GM21515 (cell line): ENCODE data around the gene GAS2L2.
"Not testable (repeated sequence)": the region's sequence is repeated elsewhere in the genome, so short reads cannot be mapped to it uniquely, and the experiment has no call there.

Experiments
- ATAC-seq: cut with Tn5 transposase; IDR thresholded peaks from one replicate; pipeline ENCODE4 v1.9.1; 2021; ENCODE audit not compliant: unreplicated experiment

GAS2L2 gene

DNA sequence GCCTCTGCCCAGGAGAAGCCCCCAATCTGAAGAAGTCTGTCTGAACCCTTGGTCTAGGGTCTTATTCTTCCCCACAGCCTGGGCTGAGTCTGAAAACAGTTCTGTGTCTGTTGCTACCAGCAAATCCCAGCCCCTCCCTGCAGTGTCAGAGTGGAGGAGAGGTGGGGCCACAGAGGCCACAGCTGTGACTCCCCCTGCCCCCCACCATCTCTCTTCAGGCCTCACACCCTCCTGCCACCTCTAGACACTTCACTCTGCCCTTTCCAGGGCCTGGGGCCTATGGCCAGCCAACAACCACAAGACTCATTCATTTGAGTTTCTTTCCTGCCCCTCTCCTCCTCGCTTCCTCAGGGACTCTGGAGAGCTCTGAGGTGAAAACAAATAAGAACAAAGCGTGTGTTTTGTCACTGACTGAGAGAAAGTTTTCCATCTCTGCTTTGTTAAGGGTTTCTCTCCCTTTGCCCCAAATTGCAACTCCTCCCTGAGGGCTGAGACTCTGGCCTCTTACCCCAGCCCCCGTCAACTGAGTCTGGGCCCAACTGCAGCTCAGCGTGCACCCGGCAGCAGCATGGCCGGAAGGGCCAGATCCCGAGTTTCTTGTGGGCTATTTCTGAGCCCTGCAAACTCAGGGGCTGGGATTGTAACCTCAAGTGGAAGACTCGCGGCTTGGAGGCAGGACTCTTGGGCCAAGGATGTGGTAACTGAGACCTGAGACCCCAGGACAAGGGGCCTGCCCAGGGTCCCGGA is 20.8 kb upstream of the GAS2L2 start:
- no peak for ATAC-seq

DNA sequence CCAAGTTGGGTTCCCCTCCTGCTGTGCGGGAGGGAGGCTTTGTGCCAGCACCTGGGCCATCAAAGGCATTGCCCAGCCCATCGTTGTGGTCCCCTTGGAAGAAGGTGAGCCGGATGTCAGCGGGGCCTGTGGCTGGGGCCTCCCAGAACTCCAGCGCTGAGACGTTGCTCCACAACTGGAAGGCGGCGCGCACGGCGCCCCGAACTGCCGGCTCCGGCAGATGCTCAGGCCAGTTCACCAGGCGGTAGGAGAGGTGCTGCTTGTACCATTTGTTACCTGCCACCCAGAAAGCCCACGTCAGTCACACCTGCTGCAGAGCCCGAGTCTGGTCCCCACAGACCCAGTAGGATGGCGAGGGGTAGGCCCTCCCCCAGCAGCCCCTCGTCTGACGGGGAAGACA is 20.1 kb upstream of the GAS2L2 start:
- no peak for ATAC-seq

DNA sequence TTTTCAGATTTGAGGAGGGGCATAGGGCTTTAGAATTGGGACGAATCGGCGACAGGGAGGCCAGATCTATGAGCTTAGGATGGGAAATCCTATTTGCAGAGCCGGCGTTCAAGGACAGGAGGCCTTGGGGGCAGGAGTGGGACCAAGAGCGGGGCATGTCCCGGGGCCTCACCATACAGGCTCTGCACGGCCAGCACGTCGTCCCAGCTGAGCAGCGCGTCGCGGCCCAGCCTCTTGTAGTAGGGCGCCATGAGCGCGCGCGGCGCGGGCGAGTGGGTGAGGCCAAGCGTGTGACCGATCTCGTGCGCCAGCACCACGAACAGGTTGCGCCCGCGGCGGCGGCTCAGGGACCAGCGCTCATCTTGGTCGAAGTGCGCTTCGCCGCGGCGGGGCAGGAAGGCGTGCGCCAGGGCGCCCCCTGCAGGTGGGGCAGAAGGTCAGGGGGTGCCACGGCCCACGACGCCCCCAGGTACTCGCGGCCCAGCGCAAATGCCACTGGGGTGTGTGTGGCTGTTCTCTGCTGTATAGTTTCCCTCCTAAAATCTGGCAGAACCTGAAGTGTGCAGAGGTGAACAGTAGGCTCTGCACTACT is 17.0 kb upstream of the GAS2L2 start:
- no peak for ATAC-seq

GRCh38 chr17:35768797-35769196 is 15.8 kb upstream of the GAS2L2 start:
- ATAC-seq = no peak

DNA sequence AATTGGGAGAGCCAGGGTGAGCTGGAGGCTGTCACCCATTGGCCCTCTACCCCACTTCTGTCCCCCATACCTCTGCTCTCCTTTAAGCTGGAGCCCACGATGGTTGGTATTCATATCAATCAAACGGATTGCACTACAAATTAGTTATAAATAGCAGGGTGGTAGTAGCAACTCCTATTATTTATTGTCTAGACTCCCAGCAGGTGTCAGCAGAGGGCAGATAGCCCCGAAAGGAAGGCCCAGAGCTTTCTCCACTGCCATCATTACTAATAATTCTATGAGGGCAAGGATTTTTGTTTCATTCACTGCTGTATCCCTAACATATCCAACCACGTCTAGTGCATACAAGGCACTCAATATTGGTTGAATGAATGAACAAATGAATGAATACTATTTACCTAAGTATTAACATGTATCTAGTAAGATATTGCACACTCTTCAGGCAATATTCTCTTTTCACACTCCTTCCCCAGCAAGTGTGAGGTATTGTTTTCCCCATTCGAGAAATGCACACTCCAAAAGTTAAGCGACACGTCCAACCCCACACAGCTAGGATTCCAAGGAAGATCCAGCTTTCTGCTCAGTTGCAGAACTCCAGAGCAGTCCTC is 14.0 kb upstream of the GAS2L2 start:
- ATAC-seq = no peak

GRCh38 chr17:35766489-35766877 is 13.4 kb upstream of the GAS2L2 start:
- no peak for ATAC-seq

DNA sequence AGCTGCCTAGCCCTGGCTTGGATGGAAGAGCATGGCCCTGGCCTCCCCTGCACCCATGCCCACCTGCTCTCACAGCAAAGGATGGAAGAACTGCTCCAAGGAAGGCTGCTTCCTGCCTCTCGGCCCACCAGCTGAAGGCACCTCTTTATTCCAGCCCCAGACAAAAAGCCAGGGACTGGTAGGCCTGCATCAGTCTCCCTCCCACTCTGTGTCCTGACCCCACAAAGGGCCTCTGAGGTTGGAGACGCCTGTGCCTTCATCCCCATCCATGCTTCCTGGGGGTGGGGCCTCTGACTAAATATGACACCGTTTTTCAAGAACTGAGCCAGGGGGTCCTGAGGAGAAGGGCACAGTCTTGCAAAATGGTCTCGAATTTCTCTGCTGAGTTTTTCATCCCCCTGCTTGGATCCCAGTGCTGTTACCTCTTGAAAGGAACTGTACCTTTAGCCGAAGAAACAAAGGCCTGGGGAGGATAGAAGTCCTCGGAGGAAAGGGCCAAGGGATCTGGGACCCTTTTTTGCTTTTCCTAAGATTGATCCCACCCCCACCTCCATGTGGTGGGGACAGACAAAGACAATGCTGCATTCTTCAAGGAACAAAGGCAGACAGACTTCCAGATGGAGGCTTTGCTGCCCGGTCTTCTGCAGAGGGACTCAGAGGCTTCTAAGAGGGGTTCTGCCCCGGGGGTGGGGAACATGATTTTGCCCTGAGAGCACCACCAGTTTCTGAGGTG is 12.9 kb upstream of the GAS2L2 start:
- no peak for ATAC-seq

DNA sequence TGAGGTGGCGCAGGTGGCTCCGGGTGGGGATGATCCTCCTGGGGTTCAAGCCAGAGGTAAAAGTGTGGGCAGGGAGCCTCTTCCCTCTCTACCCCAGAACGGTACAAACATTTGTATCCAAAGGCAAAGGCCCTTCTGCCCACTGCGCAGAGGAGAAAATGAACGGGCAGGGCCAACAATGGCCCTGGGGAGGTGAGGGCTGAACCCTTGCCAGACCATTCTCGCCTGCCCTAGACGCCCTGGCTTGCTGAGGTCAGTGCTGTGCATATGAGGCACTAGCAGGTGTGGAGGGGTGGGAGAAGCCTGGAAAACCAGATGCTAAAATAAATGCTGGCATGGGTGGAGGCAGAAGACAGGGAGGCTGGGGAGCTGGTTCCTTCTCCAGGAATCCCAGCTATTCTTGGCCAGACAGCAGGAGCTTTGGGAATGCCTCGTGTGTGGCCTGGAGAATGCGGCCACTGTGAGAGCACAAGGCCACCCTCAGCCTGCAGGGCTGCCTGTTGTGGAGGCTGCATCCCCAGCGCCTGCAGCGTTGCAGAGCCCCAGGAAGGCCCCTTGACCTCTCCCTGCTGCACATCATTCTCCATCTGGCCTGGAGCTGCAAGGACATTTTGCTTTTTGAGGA is 12.2 kb upstream of the GAS2L2 start:
- ATAC-seq = no peak

- ATAC-seq = peak; percentile 71
These were observed 11.3 kb upstream of the GAS2L2 start for GRCh38 chr17:35764123-35764991.

- ATAC-seq = no peak
These were observed 10.7 kb upstream of the GAS2L2 start for GRCh38 chr17:35763767-35764122.

DNA sequence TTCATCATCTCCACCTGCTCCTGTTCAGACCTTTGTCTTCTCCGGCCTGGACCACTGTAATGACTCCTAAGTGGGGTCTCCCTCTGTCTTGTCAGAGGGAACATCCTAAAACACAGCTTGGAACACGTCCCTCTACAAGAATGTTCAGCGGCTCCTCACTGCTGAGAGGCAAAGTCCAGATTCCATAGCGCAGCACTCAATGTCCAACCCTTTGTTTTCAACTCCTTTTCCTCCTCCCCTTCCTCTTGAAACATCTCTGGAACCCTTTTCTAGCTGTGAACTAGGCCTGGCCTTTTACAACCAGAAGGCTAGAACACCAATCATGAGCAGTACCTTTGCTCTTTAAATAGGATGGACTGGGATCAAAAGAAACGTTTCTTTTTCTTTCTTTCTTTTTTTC is 8.6 kb upstream of the GAS2L2 start:
- no peak for ATAC-seq

- no peak for ATAC-seq
These were observed 7.5 kb upstream of the GAS2L2 start, which contains the start of gene C17orf50 for GRCh38 chr17:35760587-35760986. Gene C17orf50 (plus strand): TSS chr17:35760887. CDS start chr17:35760942, 55 bp downstream.

- no peak for ATAC-seq
These were observed 4.2 kb upstream of the GAS2L2 start for GRCh38 chr17:35757243-35757642.

DNA sequence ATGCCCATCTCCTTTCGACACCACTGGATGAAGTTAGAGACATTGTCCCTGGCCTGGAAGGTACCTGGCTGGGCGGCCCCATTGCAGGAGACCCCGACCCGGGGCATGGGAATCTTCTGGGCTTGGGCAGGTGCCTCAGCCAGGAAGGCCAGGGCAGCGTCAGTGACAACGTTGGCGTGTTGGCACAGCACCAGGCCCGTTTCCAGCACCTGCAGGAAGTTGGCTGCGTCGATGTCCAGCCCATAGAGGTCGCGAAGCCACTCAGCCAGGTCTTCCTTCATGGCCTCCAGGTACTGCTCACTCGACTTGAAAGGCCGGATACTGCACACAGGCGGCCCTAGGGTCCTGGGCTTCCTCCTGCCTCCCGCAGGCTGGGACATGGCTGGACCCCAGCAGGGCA is 568 bp downstream of the GAS2L2 start:
- no peak for ATAC-seq

GRCh38 chr17:35751541-35751940 is 1.5 kb downstream of the GAS2L2 start:
- ATAC-seq = not testable (repeated sequence)

DNA sequence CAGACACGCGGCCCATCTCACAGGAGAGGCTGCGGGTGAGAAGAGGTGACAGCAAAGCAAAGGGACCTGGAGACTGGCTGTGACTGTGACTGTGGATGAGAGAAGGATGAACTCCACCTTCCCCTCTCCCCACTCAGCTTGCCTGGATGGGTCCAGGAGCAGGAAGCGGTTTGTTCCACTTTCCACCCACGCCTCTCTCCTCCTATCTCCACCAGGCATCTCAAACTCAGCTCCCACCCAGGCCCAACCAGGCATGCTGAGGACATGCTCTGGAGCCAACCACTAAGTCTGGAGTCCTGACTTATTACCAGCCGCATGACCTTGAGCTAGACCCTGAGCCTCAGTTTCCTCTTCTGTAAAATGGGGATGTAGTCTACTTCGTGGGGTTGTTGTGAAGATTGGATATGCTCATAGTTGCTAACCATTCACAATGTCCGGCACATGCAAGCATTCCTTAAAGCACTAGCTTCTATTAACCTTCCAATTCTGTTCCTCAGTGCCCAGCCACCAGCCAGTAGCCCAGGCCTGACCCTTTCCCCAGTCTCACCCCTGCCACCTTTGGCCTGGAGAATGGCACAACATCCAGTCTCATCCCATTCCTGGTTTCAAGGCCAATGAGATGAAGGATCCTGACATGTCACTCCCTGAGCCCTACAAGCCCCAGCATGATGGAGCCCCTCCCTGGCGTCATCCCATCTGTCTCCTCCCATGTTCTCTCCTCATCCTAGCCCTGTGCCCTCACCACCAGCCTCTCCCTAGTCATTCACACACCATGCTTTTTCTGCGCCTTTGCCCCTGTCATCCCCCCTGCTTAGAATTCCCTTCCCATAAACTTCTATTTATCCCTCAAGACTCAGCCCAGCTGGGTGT is 2.3 kb downstream of the GAS2L2 start:
- ATAC-seq = no peak

GRCh38 chr17:35749560-35750412 is 3.3 kb downstream of the GAS2L2 start:
- no peak for ATAC-seq

DNA sequence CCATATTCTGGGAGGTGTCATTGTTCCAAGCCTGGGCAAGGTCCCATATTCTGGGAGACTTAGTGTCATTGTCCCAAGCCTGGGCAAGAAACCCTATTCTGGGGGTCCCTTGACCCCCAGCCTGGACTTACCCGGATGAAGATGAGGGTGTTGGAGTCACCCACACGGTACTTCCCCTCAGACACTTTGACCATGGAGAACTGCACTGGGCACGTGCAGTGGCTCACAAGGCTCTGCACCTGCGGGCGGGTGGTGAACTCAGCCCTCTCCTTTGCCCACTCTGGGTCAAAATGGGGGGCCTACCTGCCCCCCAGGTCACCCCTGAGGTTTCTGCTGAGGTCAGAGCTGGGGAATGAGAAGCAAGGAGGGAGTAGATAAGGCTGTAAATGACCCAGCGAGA is 4.1 kb downstream of the GAS2L2 start:
- no peak for ATAC-seq
